ENCODE results near the gene LGI1. TPM values are rescaled to one million over a fixed set of nuclear protein-coding genes. Genes with fewer than 3 reads are reported as not detected.
"Not testable (repeated sequence)": the region's sequence is repeated elsewhere in the genome, so short reads cannot be mapped to it uniquely, and the experiment has no call there.

Gene LGI1
- total RNA-seq, 1 donor from 2014 or later: not detected

- no peak for ATAC-seq
- DNase-seq: no peak
- intact Hi-C loops (cut with micrococcal nuclease): no loop called here
These were observed 38.4 kb downstream of the LGI1 start for GRCh38 chr10:93796167-93796566.

- ATAC-seq: no peak
- intact Hi-C loops (cut with micrococcal nuclease): no loop called here
These were observed 40.1 kb downstream of the LGI1 start for GRCh38 chr10:93797825-93798224.

GRCh38 chr10:93799155-93799708, 41.5 kb downstream of the LGI1 start:
- ATAC-seq: no peak
- no peak for DNase-seq
- intact Hi-C loops (cut with micrococcal nuclease): no loop called here

More at GRCh38 chr10:93797825-93798224, 40.1 kb downstream of the LGI1 start:
- DNase-seq: no peak

- no peak for DNase-seq
- intact Hi-C loops (cut with micrococcal nuclease): no loop called here
- no peak for ATAC-seq
These were observed 46.5 kb downstream of the LGI1 start for GRCh38 chr10:93804200-93804599.

DNA sequence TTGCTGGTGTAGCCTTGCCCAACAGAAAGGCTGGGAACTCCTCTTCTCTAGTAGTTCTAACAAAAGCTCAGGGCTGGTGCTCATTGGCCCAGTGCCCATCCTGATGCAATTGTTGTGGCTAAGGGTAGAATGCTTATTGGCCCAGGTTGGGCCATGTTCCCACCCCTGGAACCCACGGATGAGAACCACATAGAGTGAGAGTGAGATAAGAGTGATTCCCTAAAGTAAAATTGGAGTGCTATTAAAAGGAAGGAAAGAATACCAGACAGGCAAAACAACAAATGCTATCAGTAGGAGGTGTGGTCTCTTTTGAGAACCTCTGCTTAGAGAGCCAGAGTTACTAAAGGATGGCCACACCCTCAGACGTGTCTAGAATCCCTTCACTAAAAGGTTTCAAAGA, 49.2 kb downstream of the LGI1 start:
- intact Hi-C loops (cut with micrococcal nuclease): no loop called here
- ATAC-seq (peak; percentile 20), DNase-seq (no peak)

DNA sequence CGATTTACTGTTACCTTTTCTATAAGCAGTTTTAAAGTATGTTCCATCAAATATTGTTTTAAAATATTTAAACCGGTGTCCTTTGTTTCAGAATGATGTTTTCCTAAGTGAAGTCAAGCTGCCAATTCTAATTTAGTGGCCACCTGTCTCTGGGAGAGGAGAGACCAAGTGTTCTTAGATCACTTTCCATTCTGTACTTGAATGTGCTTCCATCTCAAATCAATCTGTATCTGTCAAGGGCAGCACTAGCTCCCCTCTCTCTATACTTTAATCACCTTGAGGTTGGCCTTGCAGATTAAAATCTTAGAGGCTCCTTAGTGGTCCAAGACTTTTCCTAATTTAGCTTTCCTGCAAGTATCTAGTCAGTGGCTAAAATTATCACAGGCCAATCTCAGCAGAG, 49.6 kb downstream of the LGI1 start:
- no peak for DNase-seq
- ATAC-seq: no peak
- intact Hi-C loops (cut with micrococcal nuclease): no loop called here

DNA sequence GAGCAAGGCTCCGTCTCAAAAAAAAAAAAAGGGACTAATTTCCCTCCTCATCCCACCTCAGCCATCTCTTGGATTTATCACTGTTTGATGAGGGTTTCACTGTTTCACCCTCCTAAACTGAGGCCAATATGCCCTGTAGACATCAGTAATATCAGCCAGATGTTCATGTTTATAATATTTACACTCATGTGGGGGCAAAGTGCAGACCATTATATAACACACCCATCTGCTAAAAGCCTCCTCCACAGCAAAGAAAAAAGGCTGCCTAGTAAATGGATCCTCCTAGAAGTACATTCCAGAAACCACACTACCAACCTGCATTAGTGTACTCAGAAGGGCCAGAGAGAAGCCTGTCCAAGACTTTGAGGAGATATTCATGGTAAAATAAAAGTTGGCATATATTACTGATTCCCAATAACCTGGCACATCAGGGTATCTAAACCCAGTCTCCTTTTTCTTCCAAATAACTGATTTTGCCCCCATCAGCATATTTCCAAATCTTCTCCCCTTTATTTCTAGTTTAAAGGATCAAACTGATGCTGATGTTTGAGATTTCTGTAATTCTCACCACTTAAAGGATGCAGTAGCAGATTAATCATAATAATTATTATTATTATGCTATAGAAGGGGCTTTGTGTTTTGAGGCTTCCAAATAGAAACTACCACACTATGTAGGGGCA, 55.1 kb downstream of the LGI1 start:
- no peak for ATAC-seq
- DNase-seq: no peak
- intact Hi-C loops (cut with micrococcal nuclease): no loop called here

- peak; percentile 81 for ATAC-seq
- intact Hi-C loops (cut with micrococcal nuclease): no loop called here
- peak; percentile 66 for DNase-seq
These were observed 56.0 kb downstream of the LGI1 start for GRCh38 chr10:93813507-93814465.

GRCh38 chr10:93815304-93816096, 57.8 kb downstream of the LGI1 start:
- intact Hi-C loops (cut with micrococcal nuclease): no loop called here
- ATAC-seq (no peak), DNase-seq (no peak)

DNA sequence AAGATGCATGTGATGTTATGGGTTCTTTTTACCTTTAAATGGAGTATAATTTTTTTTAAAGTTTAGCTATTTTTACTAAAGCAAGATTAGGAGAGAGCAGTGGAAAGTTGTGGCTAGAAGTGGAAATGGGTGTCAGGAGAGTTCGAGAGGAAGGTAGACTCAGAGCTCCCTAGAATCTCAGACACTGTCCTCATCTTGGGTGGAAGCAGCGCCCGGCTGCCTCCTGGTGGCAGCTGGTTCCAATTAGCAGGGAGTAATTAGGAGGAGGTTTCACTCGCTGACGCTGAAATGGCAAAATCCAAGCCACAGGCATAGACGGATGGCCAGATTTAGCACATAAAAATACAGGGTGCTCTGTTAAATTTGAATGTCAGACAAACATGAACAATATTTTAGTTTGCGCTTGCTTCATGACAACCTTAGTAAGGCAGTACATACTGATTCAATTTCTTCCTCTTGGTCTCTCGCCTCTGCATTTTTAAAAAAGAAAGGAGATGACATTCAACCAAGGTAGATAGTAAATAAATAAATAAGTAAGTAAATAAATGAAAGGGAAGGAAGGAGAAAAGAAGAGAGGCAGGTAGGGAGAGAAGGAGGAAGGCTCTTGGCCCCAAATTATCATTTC, 58.5 kb downstream of the LGI1 start:
- ATAC-seq: peak; percentile 87
- peak; percentile 71 for DNase-seq
- intact Hi-C loops (cut with micrococcal nuclease): no loop called here

GRCh38 chr10:93818086-93818485, 60.4 kb downstream of the LGI1 start:
- ATAC-seq (no peak), DNase-seq (no peak)
- intact Hi-C loops (cut with micrococcal nuclease): no loop called here

DNA sequence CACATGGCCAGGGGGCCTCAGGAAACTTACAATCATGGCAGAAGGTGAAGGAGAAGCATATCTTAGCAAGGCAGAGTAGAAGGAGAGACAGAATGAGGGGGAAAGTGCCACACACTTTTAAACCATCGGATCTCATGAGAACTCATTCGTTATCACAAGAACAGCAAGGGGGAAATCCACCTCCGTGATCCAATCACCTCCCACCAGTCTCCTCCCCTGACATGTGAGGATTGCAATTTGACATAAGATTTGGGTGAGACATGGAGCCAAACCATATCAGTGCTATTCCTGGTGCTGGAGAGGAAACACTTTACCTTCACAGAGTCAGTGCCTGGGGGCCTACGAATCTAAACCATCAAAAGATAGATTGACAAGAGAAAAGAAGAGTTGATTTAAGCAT, 61.8 kb downstream of the LGI1 start:
- DNase-seq: no peak
- intact Hi-C loops (cut with micrococcal nuclease): no loop called here
- ATAC-seq: no peak

- intact Hi-C loops (cut with micrococcal nuclease): no loop called here
- DNase-seq: no peak
- ATAC-seq: no peak
These were observed 62.7 kb downstream of the LGI1 start for GRCh38 chr10:93820434-93820833.

GRCh38 chr10:93821051-93821772, 63.5 kb downstream of the LGI1 start:
- DNase-seq (no peak), ATAC-seq (no peak)
- intact Hi-C loops (cut with micrococcal nuclease): no loop called here

- DNase-seq (no peak), ATAC-seq (no peak)
- intact Hi-C loops (cut with micrococcal nuclease): no loop called here
These were observed 68.6 kb downstream of the LGI1 start for GRCh38 chr10:93826355-93826754.

GRCh38 chr10:93827056-93827804, 69.5 kb downstream of the LGI1 start:
- DNase-seq: no peak
- intact Hi-C loops (cut with micrococcal nuclease): no loop called here
- ATAC-seq: no peak

GRCh38 chr10:93831065-93831464, 73.3 kb downstream of the LGI1 start:
- ATAC-seq; intact Hi-C loops (cut with micrococcal nuclease); DNase-seq: not testable (repeated sequence)

GRCh38 chr10:93835770-93836169, 78.0 kb downstream of the LGI1 start:
- DNase-seq: no peak
- intact Hi-C loops (cut with micrococcal nuclease): no loop called here
- ATAC-seq: no peak

Measured in left ventricle myocardium superior (tissue), 1 donor.